HepG2 (cell line): ENCODE data around the gene CLIP2. TPM values are rescaled to one million over a fixed set of nuclear protein-coding genes. Genes with fewer than 3 reads are reported as not detected.

Source experiments
- ARNTL ChIP-seq: sonication (generic); formaldehyde crosslinking; IDR thresholded peaks from 2 replicates; pipeline ENCODE4 v1.4.0; 2020; ENCODE audit warnings: mild to moderate bottlenecking, missing genetic modification reagents
- BORCS8-MEF2B ChIP-seq: sonication (generic); formaldehyde crosslinking; IDR thresholded peaks from 2 replicates; pipeline ENCODE4 v1.8.0; 2022; ENCODE audit warnings: mild to moderate bottlenecking, missing genetic modification reagents
- ESRRA ChIP-seq: sonication (generic); formaldehyde crosslinking; IDR thresholded peaks from 2 replicates; pipeline ENCODE4 v1.5.1; 2020; ENCODE audit warnings: mild to moderate bottlenecking, low read depth, missing genetic modification reagents
- GPN1 ChIP-seq: sonication (generic); formaldehyde crosslinking; IDR thresholded peaks from 2 replicates; pipeline ENCODE4 v1.5.1; 2020; ENCODE audit warnings: missing genetic modification reagents, borderline replicate concordance
- HCFC1 ChIP-seq: fragments of 150-350 bp; IDR thresholded peaks from 2 replicates; pipeline ENCODE4 v1.6.1; 2014; ENCODE audit warnings: low read depth, low read length
- KMT2A ChIP-seq: sonication (generic); formaldehyde crosslinking; IDR thresholded peaks from 2 replicates; pipeline ENCODE4 v1.4.0; 2020; ENCODE audit warnings: missing genetic modification reagents
- MYPOP ChIP-seq: sonication (generic); formaldehyde crosslinking; IDR thresholded peaks from 2 replicates; pipeline ENCODE4 v1.8.1; 2023; ENCODE audit warnings: mild to moderate bottlenecking, moderate library complexity, missing genetic modification reagents
- NR1H2 ChIP-seq: sonication (generic); formaldehyde crosslinking; IDR thresholded peaks from 2 replicates; pipeline ENCODE4 v1.8.1; 2022; ENCODE audit warnings: low read depth, missing genetic modification reagents, borderline replicate concordance
- PAX8 ChIP-seq: sonication (generic); formaldehyde crosslinking; IDR thresholded peaks from 2 replicates; pipeline ENCODE4 v1.8.0; 2022; ENCODE audit warnings: mild to moderate bottlenecking, missing genetic modification reagents, borderline replicate concordance
- PHF5A ChIP-seq: IDR thresholded peaks from one replicate; pipeline ENCODE4 v1.6.1; 2018; ENCODE audit warnings: low read depth, missing genetic modification reagents; ENCODE audit not compliant: unreplicated experiment
- POLR2AphosphoS2 ChIP-seq: IDR thresholded peaks from 2 replicates; pipeline ENCODE4 v1.6.1; 2011; ENCODE audit warnings: low read depth, low read length, improper control_type of control experiment
- RORA ChIP-seq: sonication (generic); formaldehyde crosslinking; IDR thresholded peaks from 2 replicates; pipeline ENCODE4 v1.5.0; 2020; ENCODE audit warnings: mild to moderate bottlenecking, missing genetic modification reagents, moderate library complexity
- SAFB2 ChIP-seq: sonication (generic); formaldehyde crosslinking; IDR thresholded peaks from 2 replicates; pipeline ENCODE4 v1.5.1; 2020; ENCODE audit warnings: missing genetic modification reagents, low read depth, mild to moderate bottlenecking, borderline replicate concordance
- SALL1 ChIP-seq: sonication (generic); formaldehyde crosslinking; IDR thresholded peaks from 2 replicates; pipeline ENCODE4 v1.8.0; 2022; ENCODE audit warnings: mild to moderate bottlenecking, missing genetic modification reagents
- TMF1 ChIP-seq: sonication (generic); formaldehyde crosslinking; IDR thresholded peaks from 2 replicates; pipeline ENCODE4 v1.8.1; 2022; ENCODE audit warnings: low read depth, missing genetic modification reagents
- WIZ ChIP-seq: sonication (generic); formaldehyde crosslinking; IDR thresholded peaks from 2 replicates; pipeline ENCODE4 v1.5.1; 2020; ENCODE audit warnings: mild to moderate bottlenecking, missing genetic modification reagents
- ZC3H4 ChIP-seq: sonication (generic); formaldehyde crosslinking; IDR thresholded peaks from 2 replicates; pipeline ENCODE4 v1.4.0; 2020; ENCODE audit warnings: missing genetic modification reagents, borderline replicate concordance
- ZIK1 ChIP-seq: sonication (generic); formaldehyde crosslinking; IDR thresholded peaks from 2 replicates; pipeline ENCODE4 v1.5.0; 2020; ENCODE audit warnings: mild to moderate bottlenecking, low read depth, missing genetic modification reagents, borderline replicate concordance
- ZNF10 ChIP-seq: sonication (generic); formaldehyde crosslinking; IDR thresholded peaks from 2 replicates; pipeline ENCODE4 v1.4.0; 2020; ENCODE audit warnings: mild to moderate bottlenecking, low read depth, missing genetic modification reagents, borderline replicate concordance
- ZNF12 ChIP-seq: sonication (generic); formaldehyde crosslinking; IDR thresholded peaks from 2 replicates; pipeline ENCODE4 v1.5.0; 2020; ENCODE audit warnings: missing genetic modification reagents
- ZNF263 ChIP-seq: sonication (generic); formaldehyde crosslinking; IDR thresholded peaks from 2 replicates; pipeline ENCODE4 v1.4.0; 2020; ENCODE audit warnings: missing genetic modification reagents
- ZNF33B ChIP-seq: sonication (generic); formaldehyde crosslinking; IDR thresholded peaks from 2 replicates; pipeline ENCODE4 v1.5.1; 2020; ENCODE audit warnings: mild to moderate bottlenecking, missing genetic modification reagents
- ZNF607 ChIP-seq: sonication (generic); formaldehyde crosslinking; IDR thresholded peaks from 2 replicates; pipeline ENCODE4 v1.5.1; 2020; ENCODE audit warnings: missing genetic modification reagents, mild to moderate bottlenecking, borderline replicate concordance
- ZSCAN21 ChIP-seq: sonication (generic); formaldehyde crosslinking; IDR thresholded peaks from 2 replicates; pipeline ENCODE4 v1.8.0; 2022; ENCODE audit warnings: mild to moderate bottlenecking, missing genetic modification reagents, moderate library complexity, borderline replicate concordance
- ZSCAN31 ChIP-seq: sonication (generic); formaldehyde crosslinking; IDR thresholded peaks from 2 replicates; pipeline ENCODE4 v1.5.0; 2020; ENCODE audit warnings: low read depth, mild to moderate bottlenecking, missing genetic modification reagents
- ZZZ3 ChIP-seq: sonication (generic); formaldehyde crosslinking; IDR thresholded peaks from 2 replicates; pipeline ENCODE4 v1.4.0; 2020; ENCODE audit warnings: missing genetic modification reagents, mild to moderate bottlenecking, borderline replicate concordance
- polyA plus RNA-seq, 8 experiments: library from polyadenylated mRNA; depleted of rRNA in 3 of 8; stranded (reverse) in 7 of 8; unstranded in 1 of 8; fragments of >200 nt; fragmentation: Illumina TruSeq in 4 of 8; extraction: Trizol in 4 of 8; gene quantifications; 2 replicates each; pipeline versions ENCODE4 v1.2.1 to v1.2.3, GENCODE V29; 2011 to 2016; ENCODE audit warnings: low read depth in 4 of 8, missing spikeins in 1 of 8, mixed read lengths in 1 of 8; ENCODE audit not compliant: insufficient read depth in 1 of 8
- total RNA-seq, 5 experiments: library from RNA; depleted of rRNA; stranded (reverse); fragments of >200 nt; fragmentation: Illumina TruSeq; extraction: Trizol; gene quantifications; 2 replicates each; pipeline ENCODE4 v1.2.3, GENCODE V29; 2016; ENCODE audit warnings: low read depth in 1 of 5
- TF ChIP-seq, protein P1 (sequence below): sonication (generic); formaldehyde crosslinking; IDR thresholded peaks from 2 replicates; pipeline ENCODE4 v1.8.0; 2022; ENCODE audit warnings: mild to moderate bottlenecking, missing genetic modification reagents, moderate library complexity
- TF ChIP-seq, protein P2 (sequence below): IDR thresholded peaks from 2 replicates; pipeline ENCODE4 v1.6.1; 2016; ENCODE audit warnings: missing biosample characterization, missing genetic modification reagents, low read depth

CLIP2 gene
- total and polyA plus RNA-seq, 2 of the 13 experiments (the other 11 are each of a cell fraction or from before 2014, with no cell fraction given): 6.5 to 17.4 TPM

GRCh38 chr7:74254129-74254857 is 34.9 kb upstream of the CLIP2 start, which contains the start of gene RFC2 (continued):
- peak; percentile 55; the same call in 1 of the 2 replicates for TF ChIP-seq ZNF607 (CRISPR knock-in tag)
- peak; percentile 49; the same call in 1 of the 2 replicates for TF ChIP-seq ESRRA (CRISPR knock-in tag)
- TF ChIP-seq ZNF33B (CRISPR knock-in tag): peak; percentile 43; the same call in 1 of the 2 replicates
- no peak for TF ChIP-seq ZNF10
- TF ChIP-seq NR1H2 (CRISPR knock-in tag): 0 out of 2 replicates have a peak, but pooled peaks have one; percentile 62
- TF ChIP-seq ZZZ3 (CRISPR knock-in tag): peak; percentile 85; the same call in 1 of the 2 replicates
- TF ChIP-seq ARNTL: peak; percentile 72
- TF ChIP-seq, protein P1, sequence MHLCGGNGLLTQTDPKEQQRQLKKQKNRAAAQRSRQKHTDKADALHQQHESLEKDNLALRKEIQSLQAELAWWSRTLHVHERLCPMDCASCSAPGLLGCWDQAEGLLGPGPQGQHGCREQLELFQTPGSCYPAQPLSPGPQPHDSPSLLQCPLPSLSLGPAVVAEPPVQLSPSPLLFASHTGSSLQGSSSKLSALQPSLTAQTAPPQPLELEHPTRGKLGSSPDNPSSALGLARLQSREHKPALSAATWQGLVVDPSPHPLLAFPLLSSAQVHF: peak; percentile 59; the same call in 1 of the 2 replicates
- TF ChIP-seq, protein P2, sequence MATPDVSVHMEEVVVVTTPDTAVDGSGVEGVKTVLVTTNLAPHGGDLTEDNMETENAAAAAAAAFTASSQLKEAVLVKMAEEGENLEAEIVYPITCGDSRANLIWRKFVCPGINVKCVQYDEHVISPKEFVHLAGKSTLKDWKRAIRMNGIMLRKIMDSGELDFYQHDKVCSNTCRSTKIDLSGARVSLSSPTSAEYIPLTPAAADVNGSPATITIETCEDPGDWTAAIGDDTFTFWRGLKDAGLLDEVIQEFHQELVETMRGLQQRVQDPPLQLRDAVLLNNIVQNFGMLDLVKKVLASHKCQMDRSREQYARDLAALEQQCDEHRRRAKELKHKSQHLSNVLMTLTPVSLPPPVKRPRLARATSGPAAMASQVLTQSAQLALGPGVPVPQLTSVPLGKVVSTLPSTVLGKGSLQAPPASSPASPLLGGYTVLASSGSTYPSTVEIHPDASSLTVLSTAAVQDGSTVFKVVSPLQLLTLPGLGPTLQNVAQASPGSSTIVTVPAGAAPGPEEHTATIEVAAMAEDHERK: peak; percentile 88
- TF ChIP-seq ZIK1: peak; percentile 74; the same call in 1 of the 2 replicates
- TF ChIP-seq SALL1 (CRISPR knock-in tag): peak; percentile 84; the same call in 1 of the 2 replicates
- TF ChIP-seq PHF5A (CRISPR knock-in tag): peak; percentile 50
- no peak for TF ChIP-seq POLR2AphosphoS2
- TF ChIP-seq TMF1 (CRISPR knock-in tag): peak; percentile 50
- TF ChIP-seq ZSCAN21 (CRISPR knock-in tag): peak; percentile 83; the same call in 1 of the 2 replicates
- no peak for TF ChIP-seq GPN1 (CRISPR knock-in tag)
- no peak for TF ChIP-seq ZC3H4
- TF ChIP-seq SAFB2 (CRISPR knock-in tag): 0 out of 2 replicates have a peak, but pooled peaks have one; percentile 64
- peak; percentile 90 for TF ChIP-seq KMT2A (CRISPR knock-in tag)
- no peak for TF ChIP-seq WIZ (CRISPR knock-in tag)
- peak; percentile 90 for TF ChIP-seq ZSCAN31 (CRISPR knock-in tag)
- TF ChIP-seq PAX8 (CRISPR knock-in tag): 0 out of 2 replicates have a peak, but pooled peaks have one; percentile 52
- TF ChIP-seq MYPOP (CRISPR knock-in tag): peak; percentile 76; the same call in 1 of the 2 replicates
- TF ChIP-seq HCFC1: peak; percentile 65
- peak; percentile 93 for TF ChIP-seq BORCS8-MEF2B (CRISPR knock-in tag)
- no peak for TF ChIP-seq RORA (CRISPR knock-in tag)
- 0 out of 2 replicates have a peak, but pooled peaks have one; percentile 34 for TF ChIP-seq ZNF263 (CRISPR knock-in tag)
- no peak for TF ChIP-seq ZNF12 (CRISPR knock-in tag)
